HG03520 (cell line): ENCODE measurements around the gene ZNF217.
"Not testable (repeated sequence)": the region's sequence is repeated elsewhere in the genome, so short reads cannot be mapped to it uniquely, and the experiment has no call there.

Experiments
- ATAC-seq: cut with Tn5 transposase; IDR thresholded peaks from one replicate; pipeline ENCODE4 v1.9.1; 2021; ENCODE audit warnings: mild to moderate bottlenecking, moderate library complexity; ENCODE audit not compliant: unreplicated experiment

ZNF217 gene

GRCh38 chr20:53534037-53534436 is 59.6 kb downstream of the ZNF217 start:
- no peak for ATAC-seq

GRCh38 chr20:53533500-53533899 is 60.1 kb downstream of the ZNF217 start:
- ATAC-seq = no peak

GRCh38 chr20:53532654-53533312 is 60.9 kb downstream of the ZNF217 start:
- ATAC-seq = not testable (repeated sequence)

GRCh38 chr20:53530440-53530839 is 63.2 kb downstream of the ZNF217 start:
- ATAC-seq = no peak

- no peak for ATAC-seq
Measured at GRCh38 chr20:53529658-53530057, 64.0 kb downstream of the ZNF217 start.

- no peak for ATAC-seq
Measured at GRCh38 chr20:53527196-53527595, 66.4 kb downstream of the ZNF217 start.

GRCh38 chr20:53524589-53525312 is 68.9 kb downstream of the ZNF217 start:
- ATAC-seq = no peak

GRCh38 chr20:53523615-53524014 is 70.0 kb downstream of the ZNF217 start:
- not testable (repeated sequence) for ATAC-seq

GRCh38 chr20:53522696-53523095 is 70.9 kb downstream of the ZNF217 start:
- ATAC-seq = no peak

GRCh38 chr20:53522026-53522425 is 71.6 kb downstream of the ZNF217 start:
- no peak for ATAC-seq

GRCh38 chr20:53521421-53521820 is 72.2 kb downstream of the ZNF217 start:
- not testable (repeated sequence) for ATAC-seq

- no peak for ATAC-seq
Measured at GRCh38 chr20:53517146-53517545, 76.5 kb downstream of the ZNF217 start.
